NB4 (cell line): ENCODE data around the gene EIF3D.

Experiments
- DNase-seq: peaks from one replicate; pipeline ENCODE4 v3.0.0; 2010; ENCODE audit warnings: low read depth
- H3K4me3 ChIP-seq: one replicate; pipeline ENCODE4 v1.5.1; 2011; ENCODE audit warnings: mild to moderate bottlenecking, low read depth, low read length, moderate library complexity
- CTCF ChIP-seq: IDR thresholded peaks from one replicate; pipeline ENCODE4 v1.5.1; 2012; ENCODE audit warnings: low read depth, low read length
- MAX ChIP-seq: IDR thresholded peaks from 2 replicates; pipeline ENCODE4 v1.6.1; 2011; ENCODE audit warnings: low read depth, low read length
- MYC ChIP-seq: IDR thresholded peaks from 2 replicates; pipeline ENCODE4 v1.6.1; 2011; ENCODE audit warnings: low read depth, low read length
- POLR2A ChIP-seq: IDR thresholded peaks from 2 replicates; pipeline ENCODE4 v1.6.1; 2011; ENCODE audit warnings: mild to moderate bottlenecking; ENCODE audit not compliant: insufficient read length; ENCODE audit errors: extremely low read depth

Gene EIF3D

GRCh38 chr22:36528795-36529751, at the start of gene EIF3D:
EIF3D (minus strand) TSS chr22:36529166; CDS start chr22:36526121, 3,045 bp downstream.
- TF ChIP-seq POLR2A (peak; percentile 74), MYC (peak; percentile 93), MAX (peak; percentile 83), CTCF (no peak)
- DNase-seq: peak; percentile 100
- H3K4me3 ChIP-seq: peak within 1 kb of the TSS; percentile 79

- no peak overlapping the region for H3K4me3 ChIP-seq
- no peak for DNase-seq
- no peak for TF ChIP-seq MAX
- TF ChIP-seq MYC: no peak
- no peak for TF ChIP-seq CTCF
- TF ChIP-seq POLR2A: no peak
Observed at GRCh38 chr22:36578619-36579018, 49.7 kb upstream of the EIF3D start.

- DNase-seq: no peak
Observed at GRCh38 chr22:36577019-36577418, 48.1 kb upstream of the EIF3D start.

GRCh38 chr22:36574728-36575127, 45.8 kb upstream of the EIF3D start:
- no peak overlapping the region for H3K4me3 ChIP-seq
- TF ChIP-seq CTCF (no peak), MYC (no peak), MAX (no peak), POLR2A (no peak)
- DNase-seq: no peak

More at GRCh38 chr22:36577019-36577418, 48.1 kb upstream of the EIF3D start:
- TF ChIP-seq POLR2A (no peak), MYC (no peak), MAX (no peak), CTCF (no peak)
- H3K4me3 ChIP-seq: no peak overlapping the region

GRCh38 chr22:36573815-36574363, 44.9 kb upstream of the EIF3D start:
- DNase-seq: no peak
- no peak for TF ChIP-seq MYC
- no peak overlapping the region for H3K4me3 ChIP-seq

- DNase-seq: no peak
- TF ChIP-seq MYC (no peak), CTCF (no peak), MAX (no peak), POLR2A (no peak)
- H3K4me3 ChIP-seq: no peak overlapping the region
Observed at GRCh38 chr22:36571991-36572390, 43.0 kb upstream of the EIF3D start.
